Tibial nerve (tissue), 4 donors: ENCODE data around the gene RGS17. TPM values are rescaled to one million over a fixed set of nuclear protein-coding genes. Genes with fewer than 3 reads are reported as not detected.

Source experiments
- DNase-seq, 2 donors: peaks; one replicate each; pipeline ENCODE4 v3.0.0-alpha.2; 2019; ENCODE audit warnings: low spot score in 2 of 2
- H3K27ac ChIP-seq, 4 donors: fragments of 200-600 bp; sonication (generic) in 3 of 4; one replicate each; pipeline ENCODE4 v1.5.1; 2017 to 2019; ENCODE audit warnings: mild to moderate bottlenecking in 1 of 4
- H3K27me3 ChIP-seq, 2 donors: fragments of 200-600 bp; sonication (generic) in 1 of 2; one replicate each; pipeline versions ENCODE4 v1.5.1 to v1.6.0; 2017 to 2019
- H3K36me3 ChIP-seq, 3 donors: fragments of 200-600 bp; sonication (generic); one replicate each; pipeline ENCODE4 v1.5.1; 2018 to 2019
- H3K4me1 ChIP-seq, 4 donors: fragments of 200-600 bp; sonication (generic) in 3 of 4; one replicate each; pipeline ENCODE4 v1.5.1; 2017 to 2019
- H3K4me3 ChIP-seq, 4 donors: fragments of 200-600 bp; sonication (generic) in 3 of 4; one replicate each; pipeline ENCODE4 v1.5.1; 2017 to 2019; ENCODE audit warnings: mild to moderate bottlenecking in 1 of 4, moderate library complexity in 1 of 4
- H3K9me3 ChIP-seq, 4 donors: fragments of 200-600 bp; sonication (generic) in 3 of 4; one replicate each; pipeline ENCODE4 v1.5.1; 2017 to 2019
- EP300 ChIP-seq, 2 donors: sonication (generic); formaldehyde crosslinking; IDR thresholded peaks; one replicate each; pipeline ENCODE4 v1.6.1; 2017; ENCODE audit warnings: antibody characterized with exemption in 2 of 2, mild to moderate bottlenecking in 1 of 2
- POLR2A ChIP-seq, 2 donors: fragments of 450-650 bp; IDR thresholded peaks; one replicate each; pipeline ENCODE4 v1.6.1; 2017; ENCODE audit warnings: antibody characterized with exemption in 2 of 2, mild to moderate bottlenecking in 2 of 2, moderate library complexity in 2 of 2
- WGBS, 2 donors: methylation state at CpG; one replicate each; pipeline ENCODE4 v1.1.5; 2018; 5-methylcytosine and 5-hydroxymethylcytosine counted together
- total RNA-seq, 4 donors: library from RNA; depleted of rRNA; stranded (reverse); fragments of >200 nt; gene quantifications; one replicate each; pipeline ENCODE4 v1.1.0, GENCODE V29; 2016
- TF ChIP-seq, protein P1 (sequence below), 5 experiments: fragments of 200-600 bp in 3 of 5; fragments of 450-650 bp in 2 of 5; sonication (generic) in 3 of 5; IDR thresholded peaks; one replicate each; pipeline ENCODE4 v1.5.1; 2016 to 2019; ENCODE audit warnings: antibody characterized with exemption in 5 of 5, mild to moderate bottlenecking in 3 of 5, moderate library complexity in 2 of 5

The RGS17 gene
- total RNA-seq, 4 donors from 2014 or later, result under 0.01 to 3.3 TPM; not detected in 2

- TF ChIP-seq, protein P1, sequence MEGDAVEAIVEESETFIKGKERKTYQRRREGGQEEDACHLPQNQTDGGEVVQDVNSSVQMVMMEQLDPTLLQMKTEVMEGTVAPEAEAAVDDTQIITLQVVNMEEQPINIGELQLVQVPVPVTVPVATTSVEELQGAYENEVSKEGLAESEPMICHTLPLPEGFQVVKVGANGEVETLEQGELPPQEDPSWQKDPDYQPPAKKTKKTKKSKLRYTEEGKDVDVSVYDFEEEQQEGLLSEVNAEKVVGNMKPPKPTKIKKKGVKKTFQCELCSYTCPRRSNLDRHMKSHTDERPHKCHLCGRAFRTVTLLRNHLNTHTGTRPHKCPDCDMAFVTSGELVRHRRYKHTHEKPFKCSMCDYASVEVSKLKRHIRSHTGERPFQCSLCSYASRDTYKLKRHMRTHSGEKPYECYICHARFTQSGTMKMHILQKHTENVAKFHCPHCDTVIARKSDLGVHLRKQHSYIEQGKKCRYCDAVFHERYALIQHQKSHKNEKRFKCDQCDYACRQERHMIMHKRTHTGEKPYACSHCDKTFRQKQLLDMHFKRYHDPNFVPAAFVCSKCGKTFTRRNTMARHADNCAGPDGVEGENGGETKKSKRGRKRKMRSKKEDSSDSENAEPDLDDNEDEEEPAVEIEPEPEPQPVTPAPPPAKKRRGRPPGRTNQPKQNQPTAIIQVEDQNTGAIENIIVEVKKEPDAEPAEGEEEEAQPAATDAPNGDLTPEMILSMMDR (IDR thresholded peaks at IDR 0.05), result no peak
- TF ChIP-seq POLR2A (IDR thresholded peaks at IDR 0.05) (no peak), EP300 (IDR thresholded peaks at IDR 0.05) (no peak)
- no peak overlapping the region for H3K4me3 ChIP-seq
- no peak overlapping the region for H3K27ac ChIP-seq
- peaks cover 0 to 34% (median 7%) of the 10 kb centered on the region in 4 donors for H3K9me3 ChIP-seq
- H3K27me3 ChIP-seq, result no peaks in the 10 kb centered on the region
- H3K4me1 ChIP-seq, result no peaks in the 10 kb centered on the region
- no peaks in the 10 kb centered on the region for H3K36me3 ChIP-seq
- DNase-seq, result no peak
These were observed 65.9 kb downstream of the RGS17 start for GRCh38 chr6:153065222-153065621.

- Histone ChIP-seq H3K9me3 (peaks cover 0 to 36% (median 7%) of the 10 kb centered on the region in 4 donors), H3K4me1 (no peaks in the 10 kb centered on the region), H3K4me3 (no peak overlapping the region), H3K27ac (no peak overlapping the region), H3K27me3 (no peaks in the 10 kb centered on the region), H3K36me3 (no peaks in the 10 kb centered on the region)
- TF ChIP-seq POLR2A (IDR thresholded peaks at IDR 0.05) (no peak), EP300 (IDR thresholded peaks at IDR 0.05) (no peak)
- TF ChIP-seq, protein P1 (IDR thresholded peaks at IDR 0.05), result no peak
- no peak for DNase-seq
These were observed 67.1 kb downstream of the RGS17 start for GRCh38 chr6:153063936-153064335.

DNA sequence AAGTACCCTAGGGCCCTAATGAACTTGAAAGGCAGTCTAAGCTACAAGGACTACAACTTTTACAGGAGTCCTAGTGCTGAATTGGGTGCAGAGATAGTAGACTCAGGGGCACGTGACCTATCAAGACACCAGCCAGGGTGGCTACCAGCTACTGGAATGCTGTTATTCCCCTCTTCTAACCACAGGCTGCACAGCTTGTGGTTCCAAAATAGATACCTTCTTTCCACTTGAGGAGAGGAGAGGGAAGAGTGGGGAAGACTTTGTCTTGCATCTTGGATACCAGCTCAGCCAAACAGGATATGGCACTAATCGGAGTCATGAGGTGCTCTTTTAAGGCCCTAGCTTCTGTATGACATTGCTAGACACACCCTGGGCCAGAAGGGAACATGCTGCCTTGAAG, 68.6 kb downstream of the RGS17 start:
- H3K4me1 ChIP-seq, result no peaks in the 10 kb centered on the region
- H3K9me3 ChIP-seq, result peaks cover 0 to 32% (median 7%) of the 10 kb centered on the region in 4 donors
- TF ChIP-seq, protein P1 (IDR thresholded peaks at IDR 0.05), result no peak
- TF ChIP-seq POLR2A (IDR thresholded peaks at IDR 0.05) (no peak), EP300 (IDR thresholded peaks at IDR 0.05) (no peak)
- DNase-seq, result no peak
- H3K36me3 ChIP-seq, result no peaks in the 10 kb centered on the region
- no peak overlapping the region for H3K4me3 ChIP-seq
- H3K27ac ChIP-seq, result no peak overlapping the region
- H3K27me3 ChIP-seq, result no peaks in the 10 kb centered on the region
- WGBS, 2 donors, result 91 to 100% methylated on average over 2 of the region's 2 CpGs

- no peaks in the 10 kb centered on the region for H3K4me1 ChIP-seq
- WGBS, 2 donors, result 86 to 92% methylated on average over 1 of the region's 1 CpG
- no peak for DNase-seq
- H3K4me3 ChIP-seq, result no peak overlapping the region
- TF ChIP-seq, protein P1 (IDR thresholded peaks at IDR 0.05), result no peak
- TF ChIP-seq EP300 (IDR thresholded peaks at IDR 0.05) (no peak), POLR2A (IDR thresholded peaks at IDR 0.05) (no peak)
- no peaks in the 10 kb centered on the region for H3K27me3 ChIP-seq
- H3K27ac ChIP-seq, result no peak overlapping the region
- H3K9me3 ChIP-seq, result peaks cover 0 to 12% (median 4%) of the 10 kb centered on the region in 4 donors
- H3K36me3 ChIP-seq, result no peaks in the 10 kb centered on the region
These were observed 71.3 kb downstream of the RGS17 start for GRCh38 chr6:153059757-153060156.

DNA sequence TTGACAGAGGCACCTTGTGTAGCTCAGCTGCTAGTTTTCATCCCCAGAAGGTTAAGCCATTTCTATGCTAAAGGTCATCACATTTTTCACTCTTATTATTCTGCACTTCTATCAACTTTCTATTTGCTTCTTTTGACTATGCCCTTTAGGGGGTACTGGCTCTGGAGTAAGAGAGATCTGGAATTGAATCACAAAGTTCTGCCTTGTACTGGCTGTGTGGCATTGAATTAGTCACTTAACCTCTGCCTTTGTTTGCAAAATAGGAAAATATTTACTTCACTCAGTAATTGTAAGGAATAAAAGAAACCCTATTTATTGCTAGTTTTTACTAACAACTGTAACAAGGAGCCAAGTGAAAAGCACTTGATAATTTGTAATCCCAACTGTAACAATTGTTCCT, 71.8 kb downstream of the RGS17 start:
- no peak for TF ChIP-seq EP300 (IDR thresholded peaks at IDR 0.05)
- TF ChIP-seq, protein P1 (IDR thresholded peaks at IDR 0.05), result no peak
- H3K36me3 ChIP-seq, result no peaks in the 10 kb centered on the region
- no peaks in the 10 kb centered on the region for H3K4me1 ChIP-seq
- no peak overlapping the region for H3K27ac ChIP-seq
- peaks cover 0 to 10% (median 4%) of the 10 kb centered on the region in 4 donors for H3K9me3 ChIP-seq
- H3K4me3 ChIP-seq, result no peak overlapping the region
- no peak for DNase-seq
- H3K27me3 ChIP-seq, result no peaks in the 10 kb centered on the region
